H9 (cell line): ENCODE results near the gene SLC29A1. TPM values are rescaled to one million over a fixed set of nuclear protein-coding genes. Genes with fewer than 3 reads are reported as not detected.

Source experiments
- DNase-seq: peaks from one replicate; pipeline ENCODE4 v3.0.0-alpha.2; 2017
- H2AFZ ChIP-seq: one replicate; pipeline ENCODE4 v1.6.1; 2013; ENCODE audit warnings: mild to moderate bottlenecking, low read length, control low read depth, moderate library complexity
- H2AK5ac ChIP-seq: 2 replicates; pipeline ENCODE4 v1.6.1; 2013; ENCODE audit warnings: low read length, control low read depth, mixed read lengths; ENCODE audit not compliant: insufficient read length
- H2BK120ac ChIP-seq: one replicate; pipeline ENCODE4 v1.6.1; 2013; ENCODE audit warnings: low read depth, mild to moderate bottlenecking, low read length, control low read depth, inconsistent platforms; ENCODE audit not compliant: poor library complexity, severe bottlenecking
- H2BK12ac ChIP-seq: 2 replicates; pipeline ENCODE4 v1.6.1; 2013; ENCODE audit warnings: low read length, control low read depth, mixed read lengths, low read depth; ENCODE audit not compliant: insufficient read length
- H2BK15ac ChIP-seq: 2 replicates; pipeline ENCODE4 v1.6.1; 2013; ENCODE audit warnings: low read depth, low read length, control low read depth
- H2BK20ac ChIP-seq: one replicate; pipeline ENCODE4 v1.6.1; 2013; ENCODE audit warnings: low read depth, mild to moderate bottlenecking, low read length, control low read depth, inconsistent platforms; ENCODE audit not compliant: poor library complexity, severe bottlenecking
- H2BK5ac ChIP-seq: 2 replicates; pipeline ENCODE4 v1.6.1; 2013; ENCODE audit warnings: low read length, control low read depth, mixed read lengths; ENCODE audit not compliant: insufficient read length
- H3K14ac ChIP-seq: 2 replicates; pipeline ENCODE4 v1.6.1; 2013; ENCODE audit warnings: low read length, control low read depth; ENCODE audit not compliant: insufficient read depth
- H3K18ac ChIP-seq: 2 replicates; pipeline ENCODE4 v1.6.1; 2013; ENCODE audit warnings: low read depth, mild to moderate bottlenecking, mixed read lengths, low read length, control low read depth; ENCODE audit not compliant: insufficient read length
- H3K23ac ChIP-seq: 2 replicates; pipeline ENCODE4 v1.6.1; 2013; ENCODE audit warnings: low read length, control low read depth, mixed read lengths, low read depth; ENCODE audit not compliant: insufficient read length
- H3K23me2 ChIP-seq: 2 replicates; pipeline ENCODE4 v1.6.1; 2013; ENCODE audit warnings: low read depth, mild to moderate bottlenecking, mixed read lengths, low read length, control low read depth; ENCODE audit not compliant: insufficient read length, poor library complexity, severe bottlenecking
- H3K27ac ChIP-seq: 2 replicates; pipeline ENCODE4 v1.5.1; 2013; ENCODE audit warnings: low read length, control low read depth, mixed read lengths, low read depth; ENCODE audit not compliant: insufficient read length
- H3K27me3 ChIP-seq: 2 replicates; pipeline ENCODE4 v1.6.1; 2013; ENCODE audit warnings: low read length, control low read depth, inconsistent platforms; ENCODE audit not compliant: insufficient read depth
- H3K4ac ChIP-seq: 2 replicates; pipeline ENCODE4 v1.6.1; 2013; ENCODE audit warnings: low read depth, mild to moderate bottlenecking, control low read depth, inconsistent platforms, low read length, moderate library complexity
- H3K4me1 ChIP-seq: 2 replicates; pipeline ENCODE4 v1.6.1; 2013; ENCODE audit warnings: low read length, control low read depth, inconsistent platforms; ENCODE audit not compliant: insufficient read depth
- H3K4me2 ChIP-seq: 2 replicates; pipeline ENCODE4 v1.6.1; 2013; ENCODE audit warnings: low read length, control low read depth, mixed read lengths; ENCODE audit not compliant: insufficient read length, insufficient read depth
- H3K56ac ChIP-seq: 2 replicates; pipeline ENCODE4 v1.6.1; 2013; ENCODE audit warnings: low read depth, mild to moderate bottlenecking, mixed read lengths, low read length, control low read depth; ENCODE audit not compliant: insufficient read length
- H3K79me1 ChIP-seq: 2 replicates; pipeline ENCODE4 v1.6.1; 2013; ENCODE audit warnings: low read depth, mild to moderate bottlenecking, moderate library complexity, low read length, control low read depth, inconsistent platforms; ENCODE audit not compliant: insufficient read depth, poor library complexity, severe bottlenecking
- H3K79me2 ChIP-seq: 2 replicates; pipeline ENCODE4 v1.6.1; 2013; ENCODE audit warnings: low read length, control low read depth, inconsistent platforms; ENCODE audit not compliant: insufficient read depth
- H3K9ac ChIP-seq: 2 replicates; pipeline ENCODE4 v1.6.1; 2013; ENCODE audit warnings: low read length, control low read depth, mixed read lengths; ENCODE audit not compliant: insufficient read length; ENCODE audit errors: extremely low read depth
- H3K9me3 ChIP-seq: one replicate; pipeline ENCODE4 v1.6.1; 2013; ENCODE audit warnings: low read depth, low read length, inconsistent platforms; ENCODE audit not compliant: control insufficient read depth
- H3T11ph ChIP-seq: one replicate; pipeline ENCODE4 v1.6.1; 2013; ENCODE audit warnings: mild to moderate bottlenecking, low read length, control low read depth, inconsistent platforms
- H4K20me1 ChIP-seq: one replicate; pipeline ENCODE4 v1.6.1; 2013; ENCODE audit not compliant: control insufficient read depth, insufficient read length, insufficient read depth
- H4K5ac ChIP-seq: 2 replicates; pipeline ENCODE4 v1.6.1; 2013; ENCODE audit warnings: low read depth, mild to moderate bottlenecking, mixed read lengths, low read length, control low read depth; ENCODE audit not compliant: insufficient read length
- H4K8ac ChIP-seq: replicated peaks from 2 replicates; pipeline ENCODE4 v1.6.1; 2013; ENCODE audit warnings: low read length, control low read depth, mixed read lengths, low read depth; ENCODE audit not compliant: insufficient read length
- H4K91ac ChIP-seq: 2 replicates; pipeline ENCODE4 v1.6.1; 2013; ENCODE audit warnings: low read depth, mild to moderate bottlenecking, moderate library complexity, mixed read lengths, low read length, control low read depth; ENCODE audit not compliant: insufficient read length
- H3K27ac Mint-ChIP-seq, 3 experiments: 2 replicates in 2 of 3; 3 replicates in 1 of 3; pipeline ENCODE4 v1.8.0; 2020 to 2021; ENCODE audit warnings: mixed read lengths in 3 of 3, mild to moderate bottlenecking in 1 of 3, moderate library complexity in 1 of 3
- H3K27me3 Mint-ChIP-seq: 2 replicates; pipeline ENCODE4 v1.8.0; 2021; ENCODE audit warnings: low read depth, mild to moderate bottlenecking, moderate library complexity, mixed read lengths
- H3K36me3 Mint-ChIP-seq, 3 experiments: 2 replicates in 2 of 3; 3 replicates in 1 of 3; pipeline ENCODE4 v1.8.0; 2020 to 2021; ENCODE audit warnings: low read depth in 3 of 3, mixed read lengths in 3 of 3; ENCODE audit not compliant: insufficient read depth in 1 of 3
- H3K4me1 Mint-ChIP-seq, 2 experiments: 2 replicates each; pipeline ENCODE4 v1.8.0; 2020; ENCODE audit warnings: mixed read lengths in 2 of 2
- H3K4me3 Mint-ChIP-seq, 2 experiments: 2 replicates in 1 of 2; 3 replicates in 1 of 2; pipeline ENCODE4 v1.8.0; 2020 to 2021; ENCODE audit warnings: mild to moderate bottlenecking in 2 of 2, mixed read lengths in 2 of 2, moderate library complexity in 1 of 2
- H3K9me3 Mint-ChIP-seq, 2 experiments: 2 replicates in 1 of 2; 3 replicates in 1 of 2; pipeline ENCODE4 v1.8.0; 2020; ENCODE audit warnings: mild to moderate bottlenecking in 2 of 2, mixed read lengths in 2 of 2, moderate library complexity in 1 of 2
- CTCF ChIP-seq: fragments of 200-600 bp; sonication (generic); conservative IDR thresholded peaks from 3 replicates; pipeline ENCODE4 v1.8.0; 2021; ENCODE audit warnings: antibody characterized with exemption, mild to moderate bottlenecking
- WGBS: extraction: QIAGEN DNeasy Blood & Tissue Kit; methylation state at CpG from one replicate; pipeline ENCODE4 v1.1.7; 2013; ENCODE audit warnings: missing lambda C conversion rate, low lambda C conversion rate, mixed read lengths; ENCODE audit not compliant: insufficient read length; ENCODE audit errors: extremely low coverage; 5-methylcytosine and 5-hydroxymethylcytosine counted together
- total RNA-seq: library from RNA; stranded (reverse); gene quantifications from 2 replicates; pipeline ENCODE4 v1.2.1, GENCODE V29; 2021

Gene SLC29A1
- total RNA-seq, 1 experiment from 2014 or later: 124 TPM

GRCh38 chr6:44238687-44239350 lies 15.4 kb downstream of the SLC29A1 start:
- no peak overlapping the region for H3K23ac ChIP-seq
- no peak overlapping the region for H3K56ac ChIP-seq
- peaks cover 7 to 19% (median 16%) of the 10 kb centered on the region in 3 experiments; a peak in 6 of 7 replicates for H3K36me3 Mint-ChIP-seq
- H2BK15ac ChIP-seq: no peak overlapping the region
- no peaks in the 10 kb centered on the region; the same call in 1 of the 2 replicates for H3K4me1 ChIP-seq
- no peaks in the 10 kb centered on the region for H3K79me2 ChIP-seq
- no peak overlapping the region for H3K14ac ChIP-seq
- no peaks in the 10 kb centered on the region for H3K9me3 Mint-ChIP-seq
- no peaks in the 10 kb centered on the region for H4K20me1 ChIP-seq
- H3K27me3 ChIP-seq: no peaks in the 10 kb centered on the region
- H3K9me3 ChIP-seq: no peaks in the 10 kb centered on the region
- no peak overlapping the region for H3K27ac Mint-ChIP-seq
- H4K8ac ChIP-seq: no peak overlapping the region
- H2AFZ ChIP-seq: no peak overlapping the region
- no peak overlapping the region for H3K18ac ChIP-seq
- H3K4ac ChIP-seq: no peak overlapping the region
- peaks cover 30 to 35% of the 10 kb centered on the region in 2 experiments for H3K4me1 Mint-ChIP-seq
- no peak overlapping the region for H3K4me2 ChIP-seq
- no peak overlapping the region for H2AK5ac ChIP-seq
- no peak overlapping the region for H4K91ac ChIP-seq
- no peak overlapping the region for H3T11ph ChIP-seq
- no peak overlapping the region for H2BK20ac ChIP-seq
- H3K27ac ChIP-seq: no peak overlapping the region
- no peaks in the 10 kb centered on the region for H3K79me1 ChIP-seq
- no peak overlapping the region for H2BK5ac ChIP-seq
- peaks cover 18% of the 10 kb centered on the region for H3K27me3 Mint-ChIP-seq
- no peak overlapping the region for H2BK120ac ChIP-seq
- peaks cover 3% of the 10 kb centered on the region for H3K23me2 ChIP-seq
- no peak for DNase-seq
- H3K9ac ChIP-seq: no peak overlapping the region
- no CpG with 5 or more reads among the region's 7 CpGs for WGBS
- no peak overlapping the region for H2BK12ac ChIP-seq
- H4K5ac ChIP-seq: no peak overlapping the region
- H3K4me3 Mint-ChIP-seq: peak overlapping the region in 1 of 2 experiments; percentile 53; a peak in 2 of 5 replicates
- no peak for TF ChIP-seq CTCF
